ENCODE data around the gene WAPL. TPM values are rescaled to one million over a fixed set of nuclear protein-coding genes. Genes with fewer than 3 reads are reported as not detected.

The WAPL gene
- total RNA-seq, 1 donor from 2014 or later: 24.0 TPM

DNA sequence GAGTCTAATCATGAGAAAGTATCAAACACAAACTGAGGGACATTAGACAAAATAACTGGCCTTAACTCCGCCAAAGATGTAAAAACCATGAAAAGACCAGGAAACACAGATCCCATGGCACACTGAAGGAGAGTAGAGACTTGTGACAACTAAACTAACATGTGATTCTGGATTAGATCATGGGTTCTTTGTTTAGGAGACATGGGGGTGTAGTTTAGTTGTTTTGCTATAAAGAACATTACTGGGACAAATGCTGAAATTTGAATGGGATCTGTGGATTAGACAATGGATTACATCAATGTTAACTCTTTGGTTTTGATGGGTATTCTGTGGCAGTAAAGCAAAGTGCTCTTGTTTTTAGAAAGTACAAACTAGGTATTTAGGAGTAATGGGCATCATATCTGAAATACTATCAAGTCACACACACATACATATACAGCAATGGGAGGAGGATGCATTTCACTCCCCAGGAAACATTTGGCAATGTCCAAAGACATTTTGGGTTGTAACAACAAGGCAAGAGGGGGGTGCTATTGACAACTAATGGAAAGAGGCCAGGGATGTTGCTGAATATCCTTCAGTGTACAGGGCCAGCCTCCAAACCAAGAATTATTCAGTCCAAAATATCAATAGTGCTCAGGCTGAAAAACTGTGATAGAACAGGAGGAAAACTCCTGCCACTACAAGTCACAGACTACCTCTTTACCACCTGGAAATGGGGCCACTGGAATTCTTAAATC lies 32.4 kb downstream of the WAPL start:
- intact Hi-C loops (cut with DNase I): no loop called here
- DNase-seq (ENCODE audit: low spot score): no peak

DNA sequence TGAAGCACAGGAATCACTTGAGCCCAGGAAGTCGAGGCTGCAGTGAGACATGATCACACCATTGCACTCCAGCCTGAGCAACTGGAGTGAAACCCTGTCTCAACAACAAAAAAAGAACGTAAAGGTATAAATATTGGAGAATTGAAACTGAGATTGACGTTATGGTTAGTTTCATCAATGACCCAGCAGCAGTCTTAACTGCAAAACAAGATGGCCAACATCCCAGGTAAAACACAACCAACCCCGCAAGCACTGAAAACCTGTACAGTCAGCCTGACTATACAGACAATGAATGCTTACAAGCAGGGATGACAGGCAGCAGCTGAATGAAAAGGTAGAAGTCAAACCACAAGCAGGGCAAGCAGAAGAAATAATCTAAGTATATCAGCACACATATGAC lies 34.7 kb downstream of the WAPL start:
- DNase-seq (ENCODE audit: low spot score): no peak
- intact Hi-C loops (cut with DNase I): no loop called here

DNA sequence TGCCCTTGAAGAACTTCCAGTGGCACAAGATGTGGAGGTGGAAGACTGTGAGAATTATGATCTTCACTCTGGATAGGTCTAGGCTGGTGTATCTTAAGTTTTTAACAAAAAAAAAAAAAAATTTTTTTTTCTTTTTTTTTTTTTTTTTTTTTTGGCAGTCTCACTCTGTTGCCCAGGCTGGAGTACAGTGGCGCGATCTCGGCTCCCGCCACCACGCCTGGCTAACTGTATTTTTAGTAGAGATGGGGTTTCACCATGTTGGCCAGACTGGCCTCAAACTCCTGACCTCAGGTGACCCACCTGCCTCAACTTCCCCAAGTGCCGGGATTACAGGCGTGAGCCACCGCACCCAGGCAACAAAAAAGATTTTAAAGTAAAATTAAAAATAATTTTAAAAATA lies 37.9 kb downstream of the WAPL start:
- DNase-seq (ENCODE audit: low spot score): no peak
- intact Hi-C loops (cut with DNase I): no loop called here

DNA sequence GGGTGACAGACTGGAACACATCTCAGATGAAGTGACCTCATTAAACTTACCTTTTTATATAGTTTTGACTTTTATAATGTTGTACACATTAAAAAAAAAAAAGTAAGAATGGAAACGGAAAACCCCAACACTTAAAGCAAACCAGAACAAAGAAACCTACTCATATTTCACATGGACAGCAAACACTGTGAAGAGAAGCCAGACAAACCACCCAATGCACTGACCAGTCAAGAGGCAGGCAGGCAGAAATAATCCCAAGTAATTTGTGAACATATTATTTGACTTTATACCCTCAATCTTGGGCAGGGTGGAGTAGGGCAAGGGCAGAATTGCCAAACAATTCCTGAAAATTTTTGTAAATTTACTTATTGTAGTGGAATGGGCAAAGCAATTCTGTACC lies 39.8 kb downstream of the WAPL start:
- intact Hi-C loops (cut with DNase I): no loop called here
- DNase-seq (ENCODE audit: low spot score): no peak

DNA sequence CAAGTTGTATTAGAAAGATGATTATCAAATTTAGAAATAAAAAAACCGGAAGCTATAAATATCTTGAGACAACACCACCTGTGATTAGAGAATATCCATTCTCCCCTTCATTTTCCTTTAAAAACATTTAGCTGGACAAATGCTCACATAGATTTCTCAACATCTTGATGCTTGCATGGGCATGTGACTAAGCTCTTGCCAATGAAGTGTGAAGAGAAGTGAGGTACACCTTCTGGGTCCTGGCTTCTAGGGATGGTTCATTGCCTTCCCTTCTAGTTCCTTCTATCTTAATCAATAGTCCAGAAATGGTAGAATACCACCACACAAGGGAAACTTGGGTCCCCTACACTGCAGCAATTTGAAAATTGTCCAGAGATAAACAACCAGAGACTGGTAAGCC lies 41.0 kb downstream of the WAPL start:
- intact Hi-C loops (cut with DNase I): no loop called here

DNA sequence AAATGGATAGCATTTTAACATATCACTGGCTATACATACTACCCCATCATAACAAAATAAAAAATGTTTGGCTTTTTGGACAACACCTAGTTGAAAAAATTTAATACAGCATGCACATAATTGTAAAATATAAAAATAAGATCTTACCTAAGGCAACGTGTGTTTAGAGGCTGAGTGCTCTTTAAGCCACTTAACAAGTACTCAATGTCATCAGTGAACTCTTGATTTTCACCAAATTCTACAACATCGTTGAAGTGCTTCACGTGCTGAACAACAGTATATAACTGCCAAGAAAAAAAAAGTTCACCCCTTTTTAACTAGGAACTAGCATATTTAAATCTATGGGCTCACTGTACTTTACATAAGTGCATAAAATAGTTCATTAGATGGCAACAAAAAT lies 49.5 kb downstream of the WAPL start:
- DNase-seq (ENCODE audit: low spot score): no peak
- intact Hi-C loops (cut with DNase I): no loop called here

More for the DNA sequence above, 41.0 kb downstream of the WAPL start:
- no peak for DNase-seq (ENCODE audit: low spot score)

DNA sequence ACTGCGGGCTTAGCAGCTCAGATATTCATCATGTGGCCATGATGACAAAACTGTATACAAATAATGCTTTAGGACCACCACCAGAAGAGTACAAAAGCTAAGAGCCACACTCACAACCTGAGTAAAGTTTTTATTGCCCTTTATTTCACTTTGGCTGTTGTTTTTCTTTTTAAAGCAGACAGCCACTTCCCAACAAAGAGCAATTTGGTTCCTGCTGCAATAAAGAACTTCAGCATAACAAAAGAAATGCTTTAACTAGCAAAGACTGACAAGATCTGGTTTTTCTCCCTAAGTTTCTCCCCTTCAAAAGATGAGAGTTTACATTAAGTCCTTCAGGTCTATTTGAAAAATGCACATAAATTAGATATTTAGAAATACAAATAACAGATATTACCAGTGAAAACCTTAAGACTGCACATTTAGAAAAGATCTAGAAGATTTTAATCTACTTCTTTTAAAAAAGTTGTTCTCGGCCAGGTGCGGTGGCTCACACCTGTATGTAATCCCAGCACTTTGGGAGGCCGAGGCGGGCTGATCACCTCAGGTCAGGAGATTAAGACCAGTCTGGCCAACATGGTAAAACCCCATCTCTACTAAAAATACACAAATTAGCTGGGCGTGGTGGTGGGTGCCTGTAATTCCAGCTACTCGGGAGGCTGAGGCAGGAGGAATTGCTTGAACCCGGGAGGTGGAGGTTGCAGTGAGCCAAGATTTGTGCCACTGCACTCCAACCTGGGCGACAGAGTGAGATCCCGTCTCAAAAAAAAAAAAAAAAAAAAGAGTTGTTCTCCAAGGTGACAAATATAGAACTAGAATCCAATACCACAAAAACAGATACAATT lies 59.4 kb downstream of the WAPL start:
- no peak for DNase-seq (ENCODE audit: low spot score)
- intact Hi-C loops (cut with DNase I): no loop called here

DNA sequence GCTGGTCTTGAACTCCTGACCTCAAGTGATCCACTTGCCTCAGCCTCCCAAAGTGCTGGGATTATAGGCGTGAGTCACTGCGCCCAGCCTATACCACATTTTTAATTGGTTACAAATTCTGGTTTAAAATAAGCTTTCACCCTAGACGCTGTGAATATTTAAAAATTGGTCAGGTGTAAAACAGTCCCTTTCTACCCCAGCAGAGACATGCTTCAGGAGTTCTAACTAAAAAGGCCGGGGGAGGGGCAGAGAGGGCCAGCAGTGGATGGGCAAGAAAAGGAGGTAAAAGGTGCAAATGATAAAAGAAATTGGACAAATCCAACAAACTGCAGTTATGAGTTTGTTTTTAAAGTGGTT lies 70.0 kb downstream of the WAPL start:
- intact Hi-C loops (cut with DNase I): no loop called here
- DNase-seq (ENCODE audit: low spot score): no peak

DNA sequence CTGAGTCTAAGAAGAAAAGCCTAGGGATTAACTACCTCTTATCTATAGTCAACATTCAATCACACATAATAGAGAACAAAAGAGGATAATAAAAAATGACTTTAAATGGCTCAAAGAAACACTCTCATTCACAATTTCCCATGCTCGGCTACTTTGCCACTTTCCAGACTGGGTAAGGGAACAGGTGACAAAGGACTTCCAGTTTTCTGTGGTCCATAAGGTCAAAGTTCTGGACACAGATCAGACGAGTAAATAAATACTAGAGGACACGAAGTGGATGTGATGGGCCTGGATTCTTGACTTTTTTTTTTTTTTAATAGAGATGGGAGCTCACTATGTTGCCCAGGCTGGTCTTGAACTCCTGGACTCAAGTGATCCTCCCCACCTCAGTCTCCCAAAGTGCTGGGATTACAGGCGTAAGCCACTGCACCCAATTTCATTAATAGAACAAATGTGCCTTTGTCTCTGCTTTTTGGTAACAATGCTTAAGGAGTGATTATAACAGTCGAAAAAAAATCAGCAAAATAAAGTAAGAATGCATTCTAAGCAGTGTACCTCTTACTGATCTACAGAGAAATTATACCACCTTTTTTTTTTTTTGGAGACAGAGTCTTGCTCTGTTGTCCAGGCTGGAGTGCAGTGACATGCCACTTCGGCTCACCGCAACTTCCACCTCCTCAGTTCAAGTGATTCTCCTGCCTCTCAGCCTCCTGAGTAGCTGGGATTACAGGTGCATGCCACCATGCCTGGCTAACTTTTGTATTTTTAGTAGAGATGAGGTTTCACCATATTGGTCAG lies 70.6 kb downstream of the WAPL start:
- no peak for DNase-seq (ENCODE audit: low spot score)
- intact Hi-C loops (cut with DNase I): no loop called here

DNA sequence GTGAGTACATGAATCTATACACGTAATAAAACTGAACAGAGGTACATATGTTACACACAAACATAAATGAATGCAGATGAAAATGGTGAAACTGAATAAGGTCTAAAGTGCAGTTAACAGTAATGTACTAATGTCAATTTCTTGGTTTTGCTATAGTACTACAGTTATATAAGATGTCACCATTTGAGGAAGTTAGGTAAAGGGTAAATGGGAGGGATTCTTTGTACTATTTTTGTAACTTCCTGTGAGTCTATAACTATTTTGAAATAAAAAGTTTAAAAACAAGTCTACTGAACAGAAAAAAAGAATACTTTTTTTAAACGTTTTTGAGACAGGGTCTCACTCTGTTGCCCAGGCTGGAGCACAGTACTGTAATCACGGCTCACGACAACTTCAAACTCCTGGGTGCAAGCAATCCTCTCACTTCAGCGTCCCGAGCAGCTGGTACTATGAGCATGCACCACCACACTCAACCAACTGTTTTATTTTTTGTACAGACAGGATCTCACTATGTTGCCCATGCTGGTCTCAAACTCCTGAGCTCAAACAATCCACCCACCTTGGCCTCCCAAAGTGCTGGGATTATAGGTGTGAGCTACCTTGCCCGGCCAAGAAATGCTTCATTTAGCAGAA lies 71.5 kb downstream of the WAPL start:
- intact Hi-C loops (cut with DNase I): no loop called here
- no peak for DNase-seq (ENCODE audit: low spot score)

DNA sequence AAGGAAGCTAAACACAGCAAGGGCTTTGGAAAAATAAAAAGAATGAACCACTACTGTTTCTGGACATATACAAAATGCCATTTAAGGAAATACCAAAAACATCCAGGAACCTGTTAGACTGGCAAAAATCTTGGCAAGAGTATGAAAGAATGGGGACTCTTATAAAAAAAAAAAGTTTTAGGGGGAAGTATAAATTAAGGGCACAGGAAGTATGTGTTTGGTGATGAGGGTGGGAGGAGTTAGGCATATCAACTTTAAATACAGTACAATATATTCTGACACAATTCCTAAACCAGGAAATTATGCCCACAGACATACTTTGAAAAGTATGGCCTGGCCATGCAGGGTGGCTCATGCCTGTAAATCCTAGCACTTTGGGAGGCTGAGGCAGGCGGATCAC lies 74.2 kb downstream of the WAPL start:
- no peak for DNase-seq (ENCODE audit: low spot score)
- intact Hi-C loops (cut with DNase I): no loop called here

DNA sequence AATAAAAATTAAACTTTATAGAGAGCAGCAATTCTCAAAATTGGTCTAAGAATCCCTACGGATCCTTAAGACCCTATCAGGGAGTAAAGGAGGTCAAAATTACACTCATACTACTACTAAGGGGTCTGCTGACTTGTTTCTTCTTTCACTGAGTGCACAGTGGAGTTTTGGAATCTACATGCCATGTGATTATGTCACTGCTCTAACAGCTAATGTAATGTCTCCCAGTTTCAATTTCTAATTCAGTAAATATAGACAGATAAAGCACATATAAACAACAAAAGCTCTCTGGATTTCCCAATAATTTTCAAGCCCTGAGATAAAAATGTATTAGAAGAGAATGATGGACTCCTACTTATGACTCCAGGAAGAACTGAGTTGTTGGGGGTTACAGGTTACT lies 74.6 kb downstream of the WAPL start:
- DNase-seq (ENCODE audit: low spot score): no peak
- intact Hi-C loops (cut with DNase I): no loop called here

DNA sequence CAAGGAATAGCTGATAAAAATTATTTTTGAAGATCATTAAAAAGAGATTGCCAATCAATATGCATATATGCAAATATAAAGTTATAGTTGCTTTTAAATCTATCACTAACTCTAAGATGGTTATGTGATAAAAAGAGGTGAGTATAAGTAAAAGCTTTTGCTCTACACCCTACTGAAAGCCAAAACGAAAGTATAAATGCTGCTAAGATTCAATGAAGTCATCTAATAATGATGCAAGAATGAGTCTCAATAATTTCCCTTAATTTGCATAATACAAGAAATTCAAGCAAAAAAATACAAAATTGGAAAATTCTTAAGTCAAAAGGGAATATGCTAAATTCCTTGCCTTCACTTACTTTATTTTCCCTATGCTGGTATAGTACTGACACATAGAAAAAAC lies 75.2 kb downstream of the WAPL start:
- intact Hi-C loops (cut with DNase I): no loop called here
- DNase-seq (ENCODE audit: low spot score): no peak

DNA sequence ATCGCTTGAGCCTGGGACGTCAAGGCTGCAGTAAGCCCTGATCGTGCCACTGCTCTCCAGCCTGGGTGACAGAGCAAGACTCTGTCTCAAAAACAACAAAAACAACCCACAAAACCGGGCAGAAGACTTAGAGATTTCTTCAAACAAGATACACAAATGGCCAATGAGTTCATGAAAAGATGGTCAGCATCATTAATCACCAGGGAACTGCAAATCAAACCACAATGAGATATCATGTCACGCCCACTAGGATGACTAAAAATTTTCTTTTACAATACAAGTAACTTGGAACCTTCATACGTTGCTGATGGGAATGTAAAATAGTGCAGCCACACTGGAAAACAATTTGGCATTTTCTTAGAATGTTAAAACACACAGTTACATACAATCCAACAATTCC lies 77.7 kb downstream of the WAPL start:
- intact Hi-C loops (cut with DNase I): no loop called here
- no peak for DNase-seq (ENCODE audit: low spot score)

DNA sequence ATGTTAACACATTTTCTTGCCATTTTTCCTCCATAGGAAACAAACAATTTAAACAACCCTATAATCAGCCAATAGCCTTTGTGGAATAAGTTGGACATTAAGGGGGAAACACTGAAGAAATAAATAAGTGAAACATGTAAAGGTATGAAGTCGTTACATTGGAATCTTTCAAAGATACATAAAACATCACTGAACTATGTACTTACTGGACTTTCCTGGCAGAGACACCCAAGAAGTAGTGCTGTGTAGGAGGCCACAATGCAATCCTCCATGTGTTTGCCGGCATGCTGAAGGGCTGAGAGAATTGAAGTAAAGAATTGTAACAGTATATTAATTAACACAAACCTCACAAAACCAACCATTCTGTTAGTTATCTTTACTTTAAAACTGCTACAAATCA lies 78.5 kb downstream of the WAPL start:
- intact Hi-C loops (cut with DNase I): no loop called here
- DNase-seq (ENCODE audit: low spot score): no peak

DNA sequence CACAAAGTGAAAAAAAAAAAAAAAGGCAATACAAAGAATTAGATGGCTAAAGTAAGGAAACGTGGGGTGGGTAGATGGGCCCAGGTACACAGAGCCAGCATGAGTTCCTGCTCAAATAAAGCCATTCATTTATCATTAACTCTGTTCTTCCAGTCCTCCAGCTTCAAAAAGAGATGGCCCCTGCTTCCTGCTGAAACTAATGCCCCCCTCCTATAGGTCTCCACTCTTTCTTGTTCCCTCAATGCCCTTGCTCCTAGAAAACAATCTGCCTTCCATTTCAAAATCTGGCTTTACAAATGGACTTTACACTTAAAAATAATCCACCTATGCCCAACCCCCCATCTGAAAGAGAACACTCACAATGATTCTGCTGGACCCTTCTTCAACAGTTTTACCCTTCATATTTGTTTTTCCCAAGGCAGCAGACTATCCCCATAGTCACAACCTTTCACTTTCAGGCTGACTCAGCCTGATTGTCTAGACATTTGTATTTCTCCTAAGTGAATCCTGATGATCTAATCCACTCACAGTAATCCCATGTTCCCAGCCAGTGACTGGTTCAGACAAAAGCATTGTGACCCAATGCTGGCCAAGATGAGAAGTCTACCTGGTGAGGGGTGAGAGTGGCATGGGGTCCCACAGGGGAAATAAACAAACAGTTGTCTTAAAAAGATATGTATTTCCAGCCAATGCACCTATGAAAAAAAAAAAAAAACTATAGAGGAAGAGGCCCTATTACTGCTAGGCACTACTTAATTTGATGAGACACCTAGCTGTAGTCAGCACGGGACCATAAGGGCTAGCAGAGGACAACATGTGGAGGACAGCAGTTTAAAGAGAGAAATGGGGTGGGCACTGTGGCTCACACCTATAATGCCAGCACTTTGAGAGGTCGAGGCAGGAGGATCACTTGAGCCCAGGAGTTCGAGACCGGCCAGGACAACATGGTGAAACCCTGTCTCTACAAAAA lies 80.4 kb downstream of the WAPL start:
- DNase-seq (ENCODE audit: low spot score): no peak
- intact Hi-C loops (cut with DNase I): no loop called here

DNA sequence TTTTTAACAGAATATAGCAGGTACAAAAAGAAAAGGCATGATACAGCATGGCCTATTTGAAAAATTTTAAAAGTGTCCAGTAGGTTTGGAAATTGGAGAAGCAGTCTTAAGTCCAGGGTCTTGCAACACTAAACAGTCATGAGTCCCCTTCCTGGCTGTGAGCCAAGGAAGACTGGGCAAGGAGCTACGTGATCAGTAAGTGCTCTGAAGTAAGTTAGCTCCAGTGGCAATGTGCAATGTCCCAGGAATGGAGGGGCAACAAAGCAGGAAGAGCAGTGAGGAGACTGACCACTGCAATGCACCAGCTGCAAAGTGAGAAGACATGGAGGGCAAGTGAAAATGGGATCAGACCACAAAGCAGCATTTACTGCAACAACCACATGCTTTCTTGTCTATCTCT lies 82.0 kb downstream of the WAPL start:
- intact Hi-C loops (cut with DNase I): no loop called here
- DNase-seq (ENCODE audit: low spot score): no peak

DNA sequence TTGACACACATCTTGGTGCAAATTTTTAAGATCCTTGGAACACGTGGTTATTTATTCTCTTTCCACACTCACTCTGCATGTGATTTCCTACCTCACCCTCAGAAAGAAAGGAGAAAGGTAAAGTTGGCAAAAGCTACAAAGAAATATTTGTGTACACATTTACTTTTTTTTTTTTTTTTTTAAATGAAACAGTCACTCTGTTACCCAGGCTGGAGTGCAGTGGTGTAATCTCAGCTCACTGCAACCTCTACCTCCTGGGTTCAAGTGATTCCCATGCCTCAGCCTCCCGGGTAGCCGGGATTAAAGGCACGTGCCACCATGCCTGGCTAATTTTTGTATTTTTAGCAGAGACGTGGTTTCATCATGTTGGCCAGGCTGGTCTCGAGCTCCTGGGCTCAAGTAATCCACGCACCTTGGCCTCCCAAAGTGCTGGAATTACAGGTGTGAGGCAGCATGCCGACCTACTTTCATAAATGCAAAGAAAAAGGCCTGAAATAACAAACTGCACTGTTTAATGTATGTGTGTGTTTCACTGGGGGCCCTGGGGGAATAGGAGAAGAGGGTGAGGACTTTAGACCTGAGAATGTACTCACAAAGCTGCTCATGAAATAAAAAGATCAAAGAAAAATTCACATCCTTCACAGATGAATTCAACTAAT lies 83.4 kb downstream of the WAPL start:
- intact Hi-C loops (cut with DNase I): no loop called here
- DNase-seq (ENCODE audit: low spot score): no peak

Data from cardiac septum (tissue), 1 donor.